HepG2 (cell line): ENCODE data around the gene SMAD6. TPM values are rescaled to one million over a fixed set of nuclear protein-coding genes. Genes with fewer than 3 reads are reported as not detected.

Source experiments
- ARID2 ChIP-seq: sonication (generic); formaldehyde crosslinking; IDR thresholded peaks from 2 replicates; pipeline ENCODE4 v1.8.1; 2022; ENCODE audit warnings: mild to moderate bottlenecking, missing genetic modification reagents, borderline replicate concordance
- ARID3A ChIP-seq: IDR thresholded peaks from 2 replicates; pipeline ENCODE4 v1.6.1; 2012; ENCODE audit warnings: low read depth, low read length, improper control_type of control experiment
- BATF2 ChIP-seq: sonication (generic); formaldehyde crosslinking; IDR thresholded peaks from 2 replicates; pipeline ENCODE4 v1.8.0; 2022; ENCODE audit warnings: mild to moderate bottlenecking, missing genetic modification reagents, moderate library complexity
- DMTF1 ChIP-seq: sonication (generic); formaldehyde crosslinking; IDR thresholded peaks from 2 replicates; pipeline ENCODE4 v1.4.0; 2020; ENCODE audit warnings: mild to moderate bottlenecking, missing genetic modification reagents
- FOXM1 ChIP-seq: sonication (generic); formaldehyde crosslinking; IDR thresholded peaks from 2 replicates; pipeline ENCODE4 v1.5.0; 2020; ENCODE audit warnings: missing genetic modification reagents
- GABPA ChIP-seq, 2 experiments: IDR thresholded peaks; 2 replicates each; pipeline ENCODE4 v1.6.1; 2011 to 2016; ENCODE audit warnings: low read depth in 2 of 2, low read length in 1 of 2, missing biosample characterization in 1 of 2, missing genetic modification characterization in 1 of 2
- LCORL ChIP-seq, 2 experiments: fragments of 450-650 bp in 1 of 2; sonication (generic) in 1 of 2; formaldehyde crosslinking in 1 of 2; IDR thresholded peaks; 2 replicates each; pipeline versions ENCODE4 v1.5.0 to v1.6.1; 2017 to 2020; ENCODE audit warnings: antibody characterized with exemption in 1 of 2, missing genetic modification reagents in 1 of 2
- MED13 ChIP-seq: sonication (generic); formaldehyde crosslinking; IDR thresholded peaks from 2 replicates; pipeline ENCODE4 v1.5.0; 2020; ENCODE audit warnings: missing genetic modification reagents
- MED8 ChIP-seq: sonication (generic); formaldehyde crosslinking; IDR thresholded peaks from 2 replicates; pipeline ENCODE4 v1.8.1; 2023; ENCODE audit warnings: mild to moderate bottlenecking, missing genetic modification reagents; ENCODE audit not compliant: insufficient replicate concordance
- NFE2 ChIP-seq: sonication (generic); formaldehyde crosslinking; IDR thresholded peaks from 2 replicates; pipeline ENCODE4 v1.4.0; 2020; ENCODE audit warnings: missing genetic modification reagents
- NFKB2 ChIP-seq: sonication (generic); formaldehyde crosslinking; IDR thresholded peaks from 2 replicates; pipeline ENCODE4 v1.4.0; 2020; ENCODE audit warnings: missing genetic modification reagents, borderline replicate concordance
- PAWR ChIP-seq: sonication (generic); formaldehyde crosslinking; IDR thresholded peaks from 2 replicates; pipeline ENCODE4 v1.4.0; 2020; ENCODE audit warnings: missing genetic modification reagents, mild to moderate bottlenecking, borderline replicate concordance
- PTBP1 ChIP-seq: fragments of 200-400 bp; formaldehyde crosslinking; IDR thresholded peaks from 2 replicates; pipeline ENCODE4 v1.6.1; 2018; ENCODE audit warnings: low read length, low read depth; ENCODE audit not compliant: poor library complexity, severe bottlenecking
- YEATS2 ChIP-seq: sonication (generic); formaldehyde crosslinking; IDR thresholded peaks from 2 replicates; pipeline ENCODE4 v1.4.0; 2020; ENCODE audit warnings: missing genetic modification reagents, borderline replicate concordance
- ZBTB1 ChIP-seq: sonication (generic); formaldehyde crosslinking; IDR thresholded peaks from 2 replicates; pipeline ENCODE4 v1.4.0; 2020; ENCODE audit warnings: missing genetic modification reagents, borderline replicate concordance
- ZIK1 ChIP-seq: sonication (generic); formaldehyde crosslinking; IDR thresholded peaks from 2 replicates; pipeline ENCODE4 v1.5.0; 2020; ENCODE audit warnings: mild to moderate bottlenecking, low read depth, missing genetic modification reagents, borderline replicate concordance
- ZNF362 ChIP-seq: sonication (generic); formaldehyde crosslinking; IDR thresholded peaks from 2 replicates; pipeline ENCODE4 v1.4.0; 2020; ENCODE audit warnings: missing genetic modification reagents, mild to moderate bottlenecking, borderline replicate concordance
- ZNF441 ChIP-seq: sonication (generic); formaldehyde crosslinking; IDR thresholded peaks from 2 replicates; pipeline ENCODE4 v1.7.0; 2021; ENCODE audit warnings: missing genetic modification reagents, borderline replicate concordance
- ZNF570 ChIP-seq: sonication (generic); formaldehyde crosslinking; IDR thresholded peaks from 2 replicates; pipeline ENCODE4 v1.4.0; 2020; ENCODE audit warnings: mild to moderate bottlenecking, missing genetic modification reagents, borderline replicate concordance
- ZNF768 ChIP-seq: sonication (generic); formaldehyde crosslinking; IDR thresholded peaks from 2 replicates; pipeline ENCODE4 v1.4.0; 2020; ENCODE audit warnings: missing genetic modification reagents
- polyA plus RNA-seq, 8 experiments: library from polyadenylated mRNA; depleted of rRNA in 3 of 8; stranded (reverse) in 7 of 8; unstranded in 1 of 8; fragments of >200 nt; fragmentation: Illumina TruSeq in 4 of 8; extraction: Trizol in 4 of 8; gene quantifications; 2 replicates each; pipeline versions ENCODE4 v1.2.1 to v1.2.3, GENCODE V29; 2011 to 2016; ENCODE audit warnings: low read depth in 4 of 8, missing spikeins in 1 of 8, mixed read lengths in 1 of 8; ENCODE audit not compliant: insufficient read depth in 1 of 8
- total RNA-seq, 5 experiments: library from RNA; depleted of rRNA; stranded (reverse); fragments of >200 nt; fragmentation: Illumina TruSeq; extraction: Trizol; gene quantifications; 2 replicates each; pipeline ENCODE4 v1.2.3, GENCODE V29; 2016; ENCODE audit warnings: low read depth in 1 of 5
- TF ChIP-seq, protein P1 (sequence below): sonication (generic); formaldehyde crosslinking; IDR thresholded peaks from 2 replicates; pipeline ENCODE4 v1.4.0; 2020; ENCODE audit warnings: mild to moderate bottlenecking, missing genetic modification reagents, borderline replicate concordance

The SMAD6 gene
- total and polyA plus RNA-seq, 2 of the 13 experiments (the other 11 are each of a cell fraction or from before 2014, with no cell fraction given) = 3.3 to 4.4 TPM

- TF ChIP-seq, protein P1, sequence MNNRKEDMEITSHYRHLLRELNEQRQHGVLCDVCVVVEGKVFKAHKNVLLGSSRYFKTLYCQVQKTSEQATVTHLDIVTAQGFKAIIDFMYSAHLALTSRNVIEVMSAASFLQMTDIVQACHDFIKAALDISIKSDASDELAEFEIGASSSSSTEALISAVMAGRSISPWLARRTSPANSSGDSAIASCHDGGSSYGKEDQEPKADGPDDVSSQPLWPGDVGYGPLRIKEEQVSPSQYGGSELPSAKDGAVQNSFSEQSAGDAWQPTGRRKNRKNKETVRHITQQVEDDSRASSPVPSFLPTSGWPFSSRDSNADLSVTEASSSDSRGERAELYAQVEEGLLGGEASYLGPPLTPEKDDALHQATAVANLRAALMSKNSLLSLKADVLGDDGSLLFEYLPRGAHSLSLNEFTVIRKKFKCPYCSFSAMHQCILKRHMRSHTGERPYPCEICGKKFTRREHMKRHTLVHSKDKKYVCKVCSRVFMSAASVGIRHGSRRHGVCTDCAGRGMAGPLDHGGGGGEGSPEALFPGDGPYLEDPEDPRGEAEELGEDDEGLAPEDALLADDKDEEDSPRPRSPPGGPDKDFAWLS (CRISPR knock-in tag) = no peak
- TF ChIP-seq ARID2 (CRISPR knock-in tag) (peak; percentile 58; the same call in 1 of the 2 replicates), MED8 (CRISPR knock-in tag) (no peak), DMTF1 (CRISPR knock-in tag) (no peak), ARID3A (peak; percentile 20; the same call in 1 of the 2 replicates), ZNF768 (CRISPR knock-in tag) (peak; percentile 53; the same call in 1 of the 2 replicates), PTBP1 (no peak), BATF2 (CRISPR knock-in tag) (no peak), NFE2 (CRISPR knock-in tag) (no peak), MED13 (no peak), ZIK1 (CRISPR knock-in tag) (no peak; the same call in 1 of the 2 replicates), FOXM1 (no peak), ZBTB1 (CRISPR knock-in tag) (peak; percentile 68; the same call in 1 of the 2 replicates), NFKB2 (CRISPR knock-in tag) (peak; percentile 59; the same call in 1 of the 2 replicates), YEATS2 (CRISPR knock-in tag) (0 out of 2 replicates have a peak, but pooled peaks have one; percentile 16), GABPA (IDR thresholded peaks at IDR 0.05; ENCODE audit: low read depth, low read length) (no peak), GABPA (CRISPR knock-in tag; IDR thresholded peaks at IDR 0.05; ENCODE audit: low read depth) (0 out of 2 replicates have a peak, but pooled peaks have one; percentile 41), ZNF570 (CRISPR knock-in tag) (no peak), ZNF362 (CRISPR knock-in tag) (no peak; the same call in 1 of the 2 replicates), PAWR (CRISPR knock-in tag) (no peak), ZNF441 (CRISPR knock-in tag) (peak; percentile 75; the same call in 1 of the 2 replicates), LCORL (IDR thresholded peaks at IDR 0.05) (no peak), LCORL (CRISPR knock-in tag; IDR thresholded peaks at IDR 0.05) (peak; percentile 95)
Observed at GRCh38 chr15:66803182-66803729, 101.2 kb downstream of the SMAD6 start (continued).
